HG02610 (cell line): ENCODE data around the gene ALB.

Experiments used
- ATAC-seq: cut with Tn5 transposase; IDR thresholded peaks from one replicate; pipeline ENCODE4 v1.9.1; 2021; ENCODE audit warnings: mild to moderate bottlenecking, moderate library complexity; ENCODE audit not compliant: unreplicated experiment

Gene ALB

GRCh38 chr4:73448448-73449203 lies 44.5 kb downstream of the ALB start:
- ATAC-seq, result no peak

DNA sequence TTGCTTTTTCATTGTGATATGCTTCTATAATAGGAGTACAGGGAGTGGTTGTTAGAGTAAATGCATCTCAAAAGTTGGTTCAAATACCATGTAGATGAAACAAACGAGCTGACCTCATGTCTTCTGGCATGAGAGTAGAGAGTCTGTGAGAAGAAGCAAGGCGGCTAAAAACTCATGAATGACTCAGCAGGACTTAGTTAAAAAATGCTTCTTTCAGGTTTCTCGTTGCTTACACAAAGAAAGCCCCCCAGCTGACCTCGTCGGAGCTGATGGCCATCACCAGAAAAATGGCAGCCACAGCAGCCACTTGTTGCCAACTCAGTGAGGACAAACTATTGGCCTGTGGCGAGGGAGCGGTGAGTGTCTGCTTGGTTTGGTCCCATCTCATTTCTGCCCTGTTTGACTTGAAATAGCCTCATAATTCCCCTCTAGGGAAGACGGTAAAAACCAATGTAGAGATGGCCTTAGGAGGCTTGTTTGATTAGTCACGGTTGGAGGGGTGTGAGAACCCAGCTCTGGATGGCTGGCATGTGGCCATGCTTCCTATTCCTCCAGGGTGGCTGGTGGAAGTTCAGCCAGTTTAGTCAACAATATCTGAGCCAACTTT lies 46.4 kb downstream of the ALB start:
- ATAC-seq, result no peak

DNA sequence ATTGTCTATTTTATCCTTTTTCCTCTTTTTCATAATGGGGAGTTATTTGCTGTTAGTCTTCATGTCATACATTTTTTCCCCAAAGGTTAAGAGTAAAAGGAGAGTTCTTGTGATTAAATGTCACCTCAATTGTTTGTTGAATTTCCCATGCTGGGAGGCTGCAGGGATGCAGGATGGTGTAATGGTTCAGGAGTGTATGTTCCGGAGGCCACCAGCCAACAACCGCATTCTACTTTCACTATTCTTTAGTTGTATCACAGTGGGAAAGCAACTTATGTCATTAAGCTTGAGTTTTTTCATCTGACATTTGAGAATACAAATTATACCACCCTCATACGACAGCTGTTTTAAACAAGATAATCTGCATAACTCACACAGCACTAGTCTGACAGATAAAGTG lies 47.3 kb downstream of the ALB start:
- ATAC-seq, result no peak

DNA sequence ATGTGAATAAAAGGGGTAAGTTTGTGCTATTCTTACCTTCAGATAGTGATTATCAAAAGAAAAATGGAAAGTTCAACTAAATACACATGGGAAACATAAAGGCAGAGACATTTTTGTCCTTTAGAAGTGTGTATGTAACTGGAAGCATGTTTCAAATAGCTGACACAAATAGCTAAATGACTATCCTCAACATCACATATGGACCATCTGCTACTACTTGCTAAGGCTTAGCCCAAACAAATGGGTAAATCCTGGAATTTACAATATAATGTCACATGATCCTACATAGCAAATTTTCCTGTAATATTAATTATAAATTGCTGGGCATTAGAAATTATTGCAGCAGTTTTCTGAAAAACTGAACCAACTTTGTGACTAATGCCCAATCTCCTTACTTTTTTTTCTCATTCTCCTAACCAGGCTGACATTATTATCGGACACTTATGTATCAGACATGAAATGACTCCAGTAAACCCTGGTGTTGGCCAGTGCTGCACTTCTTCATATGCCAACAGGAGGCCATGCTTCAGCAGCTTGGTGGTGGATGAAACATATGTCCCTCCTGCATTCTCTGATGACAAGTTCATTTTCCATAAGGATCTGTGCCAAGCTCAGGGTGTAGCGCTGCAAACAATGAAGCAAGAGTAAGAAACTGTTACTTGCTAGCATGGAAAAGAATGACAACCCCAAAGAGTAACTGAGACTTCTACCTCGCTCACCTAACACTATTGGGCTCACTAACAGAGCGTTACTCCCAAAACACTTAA lies 48.1 kb downstream of the ALB start:
- no peak for ATAC-seq

DNA sequence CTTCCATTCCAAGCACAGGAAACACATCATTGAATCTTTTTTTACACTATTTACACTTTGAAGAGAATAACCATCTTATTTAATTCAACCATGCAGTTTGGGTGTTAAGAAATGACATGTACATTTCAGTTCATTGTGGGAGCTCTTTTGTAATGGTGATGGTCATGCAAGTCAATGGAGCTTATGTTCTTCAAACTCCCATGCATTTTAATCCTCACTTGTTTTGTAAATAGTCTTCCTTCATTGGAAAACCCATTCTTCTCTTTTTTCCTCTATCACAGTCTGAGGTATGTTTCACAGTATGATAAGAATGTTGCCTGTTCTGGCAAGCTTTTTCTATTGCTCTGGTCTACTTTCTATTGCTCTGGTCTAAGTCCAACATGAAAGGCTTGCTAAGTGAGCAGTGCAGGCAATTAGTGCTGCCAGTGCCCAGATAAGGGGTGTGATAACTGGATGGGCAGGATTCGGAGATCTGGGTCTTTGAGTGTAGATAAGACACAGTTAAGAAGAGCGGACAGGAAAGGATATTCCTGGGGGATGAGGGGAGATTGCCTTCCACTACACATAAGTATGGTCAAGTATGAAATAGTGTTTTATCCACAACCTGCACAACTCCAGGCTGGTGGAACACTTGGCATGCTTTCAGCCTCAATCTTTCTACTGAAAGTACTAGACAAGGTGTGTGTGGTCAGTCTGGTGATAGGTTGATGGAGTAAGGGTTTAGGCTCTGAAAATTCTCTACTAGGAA lies 49.0 kb downstream of the ALB start:
- ATAC-seq, result no peak

DNA sequence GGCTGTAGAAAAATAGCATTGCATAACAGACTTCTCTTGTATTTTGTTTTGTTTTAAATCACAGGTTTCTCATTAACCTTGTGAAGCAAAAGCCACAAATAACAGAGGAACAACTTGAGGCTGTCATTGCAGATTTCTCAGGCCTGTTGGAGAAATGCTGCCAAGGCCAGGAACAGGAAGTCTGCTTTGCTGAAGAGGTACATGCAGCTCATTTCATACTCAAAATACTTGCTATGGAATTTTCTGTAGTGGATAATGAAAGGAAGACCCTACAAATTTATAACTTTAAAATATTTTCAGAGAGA lies 49.6 kb downstream of the ALB start:
- no peak for ATAC-seq

DNA sequence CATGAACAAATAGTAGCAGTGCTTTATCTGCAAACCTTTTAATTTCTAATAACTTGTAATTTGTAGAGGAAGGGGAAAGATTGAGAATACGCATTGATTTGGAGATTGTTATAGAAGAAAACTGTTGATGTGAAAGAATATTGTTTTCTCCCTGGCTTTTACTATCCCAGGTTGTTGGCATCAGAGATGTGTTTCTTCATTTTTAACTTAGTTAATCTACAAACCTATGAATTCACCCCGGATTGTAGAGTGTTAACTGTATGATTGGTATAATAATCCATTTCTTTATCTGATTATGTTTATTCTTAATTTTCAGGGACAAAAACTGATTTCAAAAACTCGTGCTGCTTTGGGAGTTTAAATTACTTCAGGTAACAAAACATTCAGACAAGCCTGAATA lies 50.8 kb downstream of the ALB start:
- ATAC-seq, result no peak

- ATAC-seq, result no peak
Measured at GRCh38 chr4:73456177-73457022, 52.3 kb downstream of the ALB start.

GRCh38 chr4:73458184-73459047 lies 54.3 kb downstream of the ALB start:
- no peak for ATAC-seq

DNA sequence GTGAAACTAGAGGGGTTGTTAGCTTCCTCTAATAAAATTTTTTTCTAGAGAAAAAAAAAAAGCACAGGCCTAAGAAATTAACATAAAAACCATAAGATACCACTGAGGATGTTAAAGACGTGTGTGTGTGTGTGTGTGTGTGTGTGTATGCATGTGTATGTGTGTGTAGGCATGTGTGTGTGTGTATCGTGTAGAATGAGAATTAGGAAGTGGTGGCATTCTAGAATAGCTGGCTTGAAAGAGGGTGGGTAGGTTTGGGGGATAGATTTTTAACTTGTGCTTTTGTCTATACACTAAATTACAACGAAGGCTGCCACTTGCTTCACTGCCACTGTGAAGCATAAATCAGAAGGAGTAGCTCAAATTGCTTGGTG lies 54.9 kb downstream of the ALB start:
- no peak for ATAC-seq

DNA sequence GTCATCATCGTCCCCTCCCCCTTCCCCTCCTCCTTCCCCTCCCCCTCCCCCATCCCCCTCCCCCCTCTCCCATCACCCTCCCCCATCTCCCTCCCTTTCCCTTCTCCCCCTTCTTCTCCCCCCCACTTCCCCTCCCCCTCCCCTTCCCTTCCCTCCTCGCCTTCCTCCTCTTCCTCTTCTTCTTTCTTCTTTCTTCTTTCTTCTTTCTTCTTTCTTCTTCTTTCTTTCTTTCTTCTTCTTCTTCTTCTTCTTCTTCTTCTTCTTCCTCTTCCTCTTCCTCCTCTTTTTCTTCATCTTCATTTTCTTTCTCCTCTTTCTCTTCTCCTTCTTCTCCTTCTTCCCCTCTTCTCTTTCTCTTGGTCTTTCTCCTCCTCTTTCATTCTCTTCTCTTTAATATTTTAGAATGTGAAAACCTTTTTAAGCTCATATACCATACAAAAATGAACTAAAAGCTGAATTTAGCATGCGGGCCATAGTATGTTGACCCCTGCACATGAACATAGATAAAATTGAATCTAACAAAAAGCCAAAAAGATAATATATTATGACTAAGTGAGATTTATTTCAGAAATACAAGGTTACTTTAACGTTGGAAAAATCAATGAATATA lies 56.9 kb downstream of the ALB start:
- no peak for ATAC-seq

DNA sequence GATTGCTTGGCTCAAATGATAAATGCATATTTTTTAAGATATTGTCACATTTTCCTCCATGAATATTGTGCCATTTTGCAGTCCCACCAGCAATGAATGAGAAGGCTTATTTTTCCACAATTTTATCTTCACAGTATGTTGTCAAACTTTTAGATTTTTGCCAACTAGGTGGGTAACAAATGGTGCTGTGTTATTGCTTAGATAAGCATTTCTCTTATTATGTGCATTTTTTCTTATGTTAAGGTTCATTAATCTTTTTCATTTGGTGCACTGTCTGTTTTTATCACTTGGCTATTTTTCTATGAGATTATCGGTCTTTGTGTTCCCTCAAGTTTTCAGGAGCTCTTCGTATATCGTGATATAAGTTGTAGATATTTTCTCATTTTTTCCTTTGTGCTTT lies 64.1 kb downstream of the ALB start:
- ATAC-seq, result no peak

GRCh38 chr4:73470728-73471127 lies 66.6 kb downstream of the ALB start:
- ATAC-seq, result no peak
